Stimulated activated CD4-positive, alpha-beta T cell treated with anti-CD3 and anti-CD28 coated beads, TNF-alpha, amount 100 ng/mL, for 24 hours (primary cell): ENCODE results near the gene OR10AD1.
A peak's percentile ranks its signal among the peaks of the same experiment; 100 is the strongest.
"Not testable (repeated sequence)": the region's sequence is repeated elsewhere in the genome, so short reads cannot be mapped to it uniquely, and the experiment has no call there.

ENCODE experiments used
- DNase-seq, 3 experiments: peaks; one replicate each; pipeline ENCODE4 v3.0.0-alpha.2; 2020; ENCODE audit warnings: low read depth in 3 of 3

OR10AD1 gene

DNA sequence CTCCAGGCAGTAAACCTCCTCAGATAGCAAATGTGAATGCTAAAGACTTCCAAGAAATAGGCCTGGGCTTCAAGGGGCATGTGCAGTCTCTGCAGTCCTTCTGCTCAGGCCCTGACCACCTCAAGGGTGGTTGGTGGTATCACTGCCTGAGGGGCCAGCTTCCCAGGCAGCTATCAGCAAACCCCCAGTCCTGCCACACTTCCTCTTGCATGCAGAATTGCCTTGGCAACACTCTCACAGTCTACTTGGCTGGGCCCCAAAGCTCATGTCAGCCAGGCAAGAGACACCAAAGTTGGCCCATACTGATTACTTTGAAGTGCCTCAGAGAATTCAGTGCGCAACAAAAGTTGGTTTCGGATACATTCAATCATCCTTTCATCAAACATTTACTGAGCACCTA is 42.3 kb downstream of the OR10AD1 start:
- no peak for DNase-seq

DNA sequence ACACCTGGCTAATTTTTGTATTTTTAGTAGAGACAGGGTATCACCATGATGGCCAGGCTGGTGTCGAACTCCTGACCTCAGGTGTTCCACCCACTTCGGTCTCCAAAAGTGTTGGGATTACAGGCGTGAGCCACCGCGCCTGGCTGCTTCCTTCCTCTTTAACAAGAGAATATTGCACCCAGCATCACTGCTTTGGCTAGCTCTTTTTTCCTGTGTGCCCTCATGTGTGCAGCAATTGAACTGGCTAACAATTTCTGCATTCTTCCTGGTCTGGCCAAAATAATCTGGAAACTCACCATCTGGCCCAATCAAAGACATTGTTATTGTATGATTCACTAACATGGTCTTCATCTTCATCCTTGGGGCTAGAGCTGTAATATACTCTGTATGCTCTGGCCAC is 43.0 kb downstream of the OR10AD1 start:
- no peak for DNase-seq

DNA sequence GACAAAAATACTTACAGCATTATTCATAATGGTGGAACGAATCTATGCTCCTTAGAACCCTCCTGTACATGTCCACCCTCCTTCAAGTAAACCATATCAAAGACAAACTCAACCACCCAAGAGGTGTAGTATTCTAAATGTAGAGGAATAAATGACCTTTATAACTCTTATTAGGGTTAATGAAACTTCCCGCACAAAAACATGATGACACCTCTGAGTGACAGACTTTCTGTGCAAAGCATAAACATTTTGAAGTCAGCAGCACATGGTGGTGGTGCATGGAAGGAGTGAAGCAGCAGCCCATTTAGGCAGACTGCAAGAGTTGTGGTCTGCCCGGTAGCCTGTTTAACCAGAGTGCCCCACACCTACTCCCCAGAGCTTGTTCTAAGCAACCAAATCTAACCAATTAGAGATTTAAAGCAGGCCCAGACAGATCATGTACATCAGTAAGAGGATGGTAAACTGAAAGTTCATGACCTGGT is 45.2 kb downstream of the OR10AD1 start:
- DNase-seq: no peak

GRCh38 chr12:48157018-48157888 is 45.8 kb downstream of the OR10AD1 start, which contains the start of gene ASB8:
TSS of gene ASB8 (minus strand) at chr12:48157515. CDS start at chr12:48153496, 4,019 bp downstream.
- peak; percentile 97 to 99 (median 99) for DNase-seq

- no peak for DNase-seq
Observed at GRCh38 chr12:48156652-48157017, 46.5 kb downstream of the OR10AD1 start.

DNA sequence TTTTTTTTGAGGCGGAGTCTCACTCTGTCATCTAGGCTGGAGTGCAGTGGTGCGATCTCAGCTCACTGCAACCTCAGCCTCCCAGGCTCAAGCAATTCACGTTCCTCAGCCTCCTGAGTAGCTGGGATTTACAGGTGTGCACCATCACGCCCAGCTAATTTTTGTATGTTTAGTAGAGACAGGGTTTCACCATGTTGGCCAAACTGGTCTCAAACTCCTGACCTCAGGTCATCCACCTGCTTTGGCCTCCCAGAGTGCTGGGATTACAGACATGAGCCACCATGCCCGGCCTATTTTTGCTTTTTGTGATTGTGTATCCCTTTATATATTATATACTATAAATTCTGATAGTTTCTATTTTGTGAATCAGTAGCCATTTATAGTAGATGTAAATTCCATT is 47.3 kb downstream of the OR10AD1 start:
- DNase-seq: not testable (repeated sequence)
